Liver (tissue), 2 donors: ENCODE data around the gene ARFGAP2.

Experiments
- HNF4G ChIP-seq: IDR thresholded peaks from 2 replicates; pipeline ENCODE4 v1.6.1; 2016; ENCODE audit warnings: antibody characterized with exemption
- ZBTB33 ChIP-seq: IDR thresholded peaks from 2 replicates; pipeline ENCODE4 v1.6.1; 2016; ENCODE audit warnings: antibody characterized with exemption
- donor health status: healthy.

GRCh38 chr11:47186076-47186699 is 9.5 kb upstream of the ARFGAP2 start, which contains the start of gene PACSIN3:
- no peak for TF ChIP-seq HNF4G
- no peak for TF ChIP-seq ZBTB33
